ENCODE measurements around the gene SNAI3.

Gene SNAI3

DNA sequence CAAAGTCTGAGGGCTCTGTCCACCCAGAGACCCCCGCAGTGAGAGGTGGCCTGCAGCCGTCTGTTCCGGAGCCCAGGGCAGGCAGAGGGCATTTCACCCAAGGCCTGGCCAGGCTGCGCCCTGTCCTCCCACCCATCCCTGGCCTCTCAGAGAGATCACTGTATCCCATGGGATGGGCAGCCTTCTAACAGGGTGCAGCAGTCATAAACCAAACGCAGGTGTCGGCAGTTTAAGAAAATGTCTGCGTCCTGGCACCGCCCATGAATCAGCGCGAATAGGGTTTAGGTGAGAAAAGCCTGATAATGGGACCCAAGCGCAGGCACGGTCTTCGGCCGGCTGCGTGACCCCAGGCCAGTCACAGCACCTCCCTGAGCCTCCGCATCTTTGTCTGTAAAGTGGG, 40.9 kb downstream of the SNAI3 start:
- Histone ChIP-seq H3K36me3 (ENCODE audit: control insufficient read depth in 5 of 5, insufficient read depth in 5 of 5, low read length in 5 of 5) (peaks cover 0 to 20% (median 0%) of the 10 kb centered on the region in 5 donors), H3K27ac (ENCODE audit: low read depth, low read length) (no peak overlapping the region), H3K4me1 (ENCODE audit: control insufficient read depth in 5 of 5, insufficient read depth in 5 of 5, low read length in 5 of 5) (peaks cover 0 to 27% (median 14%) of the 10 kb centered on the region in 5 donors)

GRCh38 chr16:88643644-88643932, 42.7 kb downstream of the SNAI3 start:
- Histone ChIP-seq H3K27ac (ENCODE audit: low read depth, low read length) (no peak overlapping the region), H3K4me1 (ENCODE audit: control insufficient read depth in 5 of 5, insufficient read depth in 5 of 5, low read length in 5 of 5) (peaks cover 0 to 24% (median 5%) of the 10 kb centered on the region in 5 donors), H3K4me3 (ENCODE audit: low read depth in 1 of 5, low read length in 5 of 5) (no peak overlapping the region), H3K27me3 (ENCODE audit: control insufficient read depth in 5 of 5, insufficient read depth in 4 of 5, low read length in 5 of 5) (peaks cover 24 to 26% (median 25%) of the 10 kb centered on the region in 5 donors), H3K9me3 (ENCODE audit: control insufficient read depth in 5 of 5, low read length in 5 of 5) (no peaks in the 10 kb centered on the region), H3K36me3 (ENCODE audit: control insufficient read depth in 5 of 5, insufficient read depth in 5 of 5, low read length in 5 of 5) (peaks cover 0 to 20% (median 0%) of the 10 kb centered on the region in 5 donors), H3K9ac (ENCODE audit: low read length in 5 of 5) (no peak overlapping the region)

More for the DNA sequence above, 40.9 kb downstream of the SNAI3 start:
- Histone ChIP-seq H3K27me3 (ENCODE audit: control insufficient read depth in 5 of 5, insufficient read depth in 4 of 5, low read length in 5 of 5) (peaks cover 5 to 7% (median 6%) of the 10 kb centered on the region in 5 donors), H3K4me3 (ENCODE audit: low read depth in 1 of 5, low read length in 5 of 5) (no peak overlapping the region), H3K9me3 (ENCODE audit: control insufficient read depth in 5 of 5, low read length in 5 of 5) (no peaks in the 10 kb centered on the region), H3K9ac (ENCODE audit: low read length in 5 of 5) (no peak overlapping the region)

GRCh38 chr16:88642881-88643643, 43.2 kb downstream of the SNAI3 start:
- H3K9ac ChIP-seq (ENCODE audit: low read length in 5 of 5), result no peak overlapping the region
- peaks cover 0 to 20% (median 0%) of the 10 kb centered on the region in 5 donors for H3K36me3 ChIP-seq (ENCODE audit: control insufficient read depth in 5 of 5, insufficient read depth in 5 of 5, low read length in 5 of 5)
- H3K27ac ChIP-seq (ENCODE audit: low read depth, low read length), result no peak overlapping the region
- H3K9me3 ChIP-seq (ENCODE audit: control insufficient read depth in 5 of 5, low read length in 5 of 5), result no peaks in the 10 kb centered on the region
- no peak overlapping the region for H3K4me3 ChIP-seq (ENCODE audit: low read depth in 1 of 5, low read length in 5 of 5)
- peaks cover 28 to 31% (median 29%) of the 10 kb centered on the region in 5 donors for H3K27me3 ChIP-seq (ENCODE audit: control insufficient read depth in 5 of 5, insufficient read depth in 4 of 5, low read length in 5 of 5)
- peaks cover 0 to 19% (median 5%) of the 10 kb centered on the region in 5 donors for H3K4me1 ChIP-seq (ENCODE audit: control insufficient read depth in 5 of 5, insufficient read depth in 5 of 5, low read length in 5 of 5)

DNA sequence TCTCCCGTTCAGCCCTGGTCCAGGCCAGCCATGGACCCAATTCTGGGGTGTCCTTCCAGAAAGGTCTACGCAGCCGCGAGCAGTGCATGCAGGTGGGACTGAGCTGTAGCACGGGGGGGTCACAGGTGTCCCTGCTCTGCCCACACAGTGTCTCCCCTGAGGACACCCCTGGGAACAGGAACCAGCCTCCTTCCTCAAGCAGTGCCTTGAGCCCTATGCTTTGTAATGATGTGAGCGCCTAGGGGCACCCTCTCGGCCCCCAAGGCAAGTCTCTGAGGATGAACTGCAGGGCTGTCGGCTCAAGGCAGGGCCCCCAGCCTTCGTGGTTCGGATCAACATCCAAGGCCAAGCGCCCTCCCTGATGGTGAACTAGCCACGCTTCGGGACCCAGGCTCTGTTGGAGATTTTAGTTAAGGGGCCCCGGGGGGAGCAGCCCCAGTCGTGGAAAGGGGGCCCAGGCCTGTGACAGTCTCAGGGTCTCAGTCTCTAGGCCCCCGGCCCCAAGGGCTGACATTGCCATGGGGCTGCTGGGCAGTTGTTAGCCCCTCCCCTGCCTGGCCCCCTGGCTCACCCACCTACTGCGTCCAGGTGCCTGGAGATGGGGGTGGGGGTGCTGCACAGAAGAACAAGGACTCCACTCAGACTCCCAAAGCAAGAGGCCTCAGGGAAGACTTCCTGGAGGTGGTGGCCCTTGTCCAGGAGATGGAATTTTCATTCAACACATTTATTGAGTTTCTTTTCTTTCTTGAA, 45.6 kb downstream of the SNAI3 start:
- no peak overlapping the region for H3K9ac ChIP-seq (ENCODE audit: low read length in 5 of 5)
- H3K27ac ChIP-seq (ENCODE audit: low read depth, low read length), result no peak overlapping the region
- no peaks in the 10 kb centered on the region for H3K9me3 ChIP-seq (ENCODE audit: control insufficient read depth in 5 of 5, low read length in 5 of 5)
- H3K27me3 ChIP-seq (ENCODE audit: control insufficient read depth in 5 of 5, insufficient read depth in 4 of 5, low read length in 5 of 5), result peaks cover 33 to 40% (median 38%) of the 10 kb centered on the region in 5 donors
- H3K36me3 ChIP-seq (ENCODE audit: control insufficient read depth in 5 of 5, insufficient read depth in 5 of 5, low read length in 5 of 5), result peaks cover 0 to 14% (median 0%) of the 10 kb centered on the region in 5 donors
- no peak overlapping the region for H3K4me3 ChIP-seq (ENCODE audit: low read depth in 1 of 5, low read length in 5 of 5)
- H3K4me1 ChIP-seq (ENCODE audit: control insufficient read depth in 5 of 5, insufficient read depth in 5 of 5, low read length in 5 of 5), result peaks cover 0 to 11% (median 5%) of the 10 kb centered on the region in 5 donors

- H3K27ac ChIP-seq (ENCODE audit: low read depth, low read length), result no peak overlapping the region
Observed at GRCh38 chr16:88640039-88640495, 46.2 kb downstream of the SNAI3 start.

DNA sequence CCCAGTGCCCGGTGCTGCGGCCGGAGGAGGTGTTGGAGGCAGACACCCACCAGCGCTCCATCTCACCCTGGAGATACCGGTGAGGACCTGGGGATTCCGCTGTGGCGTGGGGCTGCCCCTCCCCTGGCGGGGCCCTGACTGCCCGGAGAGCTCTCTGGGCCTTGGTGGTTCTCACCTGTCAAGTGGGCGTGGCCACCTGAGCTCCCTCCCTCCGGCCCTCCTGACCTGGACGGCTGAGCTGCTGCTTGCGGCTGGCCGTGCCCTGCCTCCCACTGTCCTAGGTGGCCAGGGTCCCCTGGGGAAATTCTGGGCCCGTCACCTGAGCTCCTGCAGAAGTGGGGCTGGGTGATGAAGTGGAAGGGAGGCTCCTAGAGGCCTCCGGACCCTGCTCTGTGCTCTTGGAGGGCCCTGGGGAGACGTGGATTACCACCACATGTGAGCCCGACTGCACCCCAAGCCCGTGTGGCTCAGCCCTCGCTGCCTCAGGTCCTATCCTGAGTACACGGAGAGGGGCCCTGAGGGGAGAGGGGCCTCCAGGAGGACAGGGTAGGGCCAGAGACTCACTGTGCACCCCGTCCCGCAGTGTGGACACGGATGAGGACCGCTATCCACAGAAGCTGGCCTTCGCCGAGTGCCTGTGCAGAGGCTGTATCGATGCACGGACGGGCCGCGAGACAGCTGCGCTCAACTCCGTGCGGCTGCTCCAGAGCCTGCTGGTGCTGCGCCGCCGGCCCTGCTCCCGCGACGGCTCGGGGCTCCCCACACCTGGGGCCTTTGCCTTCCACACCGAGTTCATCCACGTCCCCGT, 46.9 kb downstream of the SNAI3 start:
- no peak overlapping the region for H3K9ac ChIP-seq (ENCODE audit: low read length in 5 of 5)
- no peak overlapping the region for H3K27ac ChIP-seq (ENCODE audit: low read depth, low read length)
- H3K27me3 ChIP-seq (ENCODE audit: control insufficient read depth in 5 of 5, insufficient read depth in 4 of 5, low read length in 5 of 5), result peaks cover 39 to 47% (median 44%) of the 10 kb centered on the region in 5 donors
- H3K36me3 ChIP-seq (ENCODE audit: control insufficient read depth in 5 of 5, insufficient read depth in 5 of 5, low read length in 5 of 5), result peaks cover 0 to 4% (median 0%) of the 10 kb centered on the region in 5 donors
- no peaks in the 10 kb centered on the region for H3K9me3 ChIP-seq (ENCODE audit: control insufficient read depth in 5 of 5, low read length in 5 of 5)
- H3K4me3 ChIP-seq (ENCODE audit: low read depth in 1 of 5, low read length in 5 of 5), result no peak overlapping the region
- H3K4me1 ChIP-seq (ENCODE audit: control insufficient read depth in 5 of 5, insufficient read depth in 5 of 5, low read length in 5 of 5), result peaks cover 0 to 21% (median 12%) of the 10 kb centered on the region in 5 donors

More at GRCh38 chr16:88640039-88640495, 46.2 kb downstream of the SNAI3 start:
- Histone ChIP-seq H3K27me3 (ENCODE audit: control insufficient read depth in 5 of 5, insufficient read depth in 4 of 5, low read length in 5 of 5) (peaks cover 38 to 45% (median 41%) of the 10 kb centered on the region in 5 donors), H3K36me3 (ENCODE audit: control insufficient read depth in 5 of 5, insufficient read depth in 5 of 5, low read length in 5 of 5) (peaks cover 0 to 8% (median 0%) of the 10 kb centered on the region in 5 donors), H3K4me3 (ENCODE audit: low read depth in 1 of 5, low read length in 5 of 5) (no peak overlapping the region), H3K4me1 (ENCODE audit: control insufficient read depth in 5 of 5, insufficient read depth in 5 of 5, low read length in 5 of 5) (peaks cover 0 to 15% (median 5%) of the 10 kb centered on the region in 5 donors), H3K9ac (ENCODE audit: low read length in 5 of 5) (no peak overlapping the region), H3K9me3 (ENCODE audit: control insufficient read depth in 5 of 5, low read length in 5 of 5) (no peaks in the 10 kb centered on the region)

- peaks cover 0 to 27% (median 17%) of the 10 kb centered on the region in 5 donors for H3K4me1 ChIP-seq (ENCODE audit: control insufficient read depth in 5 of 5, insufficient read depth in 5 of 5, low read length in 5 of 5)
- no peaks in the 10 kb centered on the region for H3K9me3 ChIP-seq (ENCODE audit: control insufficient read depth in 5 of 5, low read length in 5 of 5)
- no peak within 1 kb of the TSS for H3K27ac ChIP-seq (ENCODE audit: low read depth, low read length)
- no peak within 1 kb of the TSS for H3K4me3 ChIP-seq (ENCODE audit: low read depth in 1 of 5, low read length in 5 of 5)
- peaks cover 0 to 2% (median under 1%) of the 10 kb centered on the region in 5 donors for H3K36me3 ChIP-seq (ENCODE audit: control insufficient read depth in 5 of 5, insufficient read depth in 5 of 5, low read length in 5 of 5)
- H3K9ac ChIP-seq (ENCODE audit: low read length in 5 of 5), result no peak within 1 kb of the TSS
- H3K27me3 ChIP-seq (ENCODE audit: control insufficient read depth in 5 of 5, insufficient read depth in 4 of 5, low read length in 5 of 5), result peaks cover 39 to 51% (median 46%) of the 10 kb centered on the region in 5 donors
Observed at GRCh38 chr16:88638323-88639230, 47.7 kb downstream of the SNAI3 start, which contains the start of gene IL17C. Gene IL17C (plus strand): TSS chr16:88638572. CDS start chr16:88638642, 70 bp downstream.

- H3K27ac ChIP-seq (ENCODE audit: low read depth, low read length), result no peak overlapping the region
- peaks cover 39 to 55% (median 46%) of the 10 kb centered on the region in 5 donors for H3K27me3 ChIP-seq (ENCODE audit: control insufficient read depth in 5 of 5, insufficient read depth in 4 of 5, low read length in 5 of 5)
- H3K4me1 ChIP-seq (ENCODE audit: control insufficient read depth in 5 of 5, insufficient read depth in 5 of 5, low read length in 5 of 5), result peaks cover 0 to 29% (median 17%) of the 10 kb centered on the region in 5 donors
- H3K36me3 ChIP-seq (ENCODE audit: control insufficient read depth in 5 of 5, insufficient read depth in 5 of 5, low read length in 5 of 5), result peaks cover 0 to 17% (median 10%) of the 10 kb centered on the region in 5 donors
- H3K4me3 ChIP-seq (ENCODE audit: low read depth in 1 of 5, low read length in 5 of 5), result no peak overlapping the region
- H3K9me3 ChIP-seq (ENCODE audit: control insufficient read depth in 5 of 5, low read length in 5 of 5), result no peaks in the 10 kb centered on the region
- H3K9ac ChIP-seq (ENCODE audit: low read length in 5 of 5), result no peak overlapping the region
Observed at GRCh38 chr16:88636488-88637265, 49.6 kb downstream of the SNAI3 start.
